Fibroblast of gingiva (primary cell): ENCODE data around the gene PPFIBP2.

Source experiments
- DNase-seq: peaks from one replicate; pipeline ENCODE4 v3.0.0-alpha.2; 2011; ENCODE audit warnings: low read depth

PPFIBP2 gene

DNA sequence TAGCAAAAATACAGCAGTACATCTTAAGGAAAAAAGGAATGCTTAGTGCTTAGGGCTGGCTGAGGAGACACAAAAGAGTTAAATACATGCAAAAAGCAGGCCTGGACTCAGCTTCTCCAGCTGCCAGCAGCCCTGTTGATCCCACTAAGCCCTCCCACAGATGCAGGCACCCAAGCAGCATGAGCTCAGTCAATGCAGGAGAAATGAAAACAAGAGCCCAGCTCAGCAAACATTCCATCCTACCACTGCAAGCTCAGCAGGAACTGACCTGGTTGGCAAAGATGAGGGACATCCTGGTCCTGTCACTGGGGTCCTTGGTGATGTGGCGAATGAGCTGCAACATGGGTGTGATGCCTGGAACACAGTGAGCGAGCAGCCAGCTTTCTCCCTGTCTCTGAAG lies 153.7 kb downstream of the PPFIBP2 start:
- DNase-seq = no peak

DNA sequence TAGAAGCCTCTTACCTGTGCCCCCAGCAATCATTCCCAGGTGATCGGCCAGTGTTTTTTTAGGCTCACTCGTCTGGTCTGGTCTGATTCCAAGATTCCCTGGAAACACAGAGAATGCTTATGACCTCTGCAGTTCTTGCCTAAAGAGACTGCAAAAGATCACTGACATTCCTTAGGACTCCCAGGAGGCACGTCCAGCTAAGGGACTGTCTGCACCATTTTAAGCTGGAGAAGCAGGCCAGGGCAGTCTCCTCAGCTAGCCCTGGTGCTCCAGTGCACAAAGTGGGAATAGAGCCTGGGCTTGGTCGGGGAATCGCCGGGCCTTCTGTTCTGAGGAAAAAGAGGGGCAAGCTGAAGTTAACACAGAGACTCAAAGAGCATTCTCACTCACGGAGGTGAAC lies 154.7 kb downstream of the PPFIBP2 start:
- DNase-seq = no peak

DNA sequence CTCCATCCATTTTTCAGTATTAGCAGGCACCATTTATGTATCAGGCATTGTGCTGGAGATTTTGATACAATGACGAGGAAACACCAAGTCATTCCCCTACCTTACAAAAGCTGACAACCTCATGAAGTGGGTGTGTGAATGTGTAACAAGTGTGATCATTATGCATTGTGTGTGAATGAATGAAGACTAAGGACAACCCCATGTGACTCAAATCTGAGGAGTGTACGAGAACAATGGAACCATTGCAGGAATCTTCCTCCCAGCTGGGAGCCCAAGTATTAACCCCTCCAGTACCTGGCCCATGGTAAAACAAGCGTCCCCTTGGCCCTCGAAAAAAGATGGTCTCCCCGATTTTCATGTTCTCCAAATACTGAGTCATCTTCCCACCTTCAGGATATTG lies 155.1 kb downstream of the PPFIBP2 start:
- no peak for DNase-seq

DNA sequence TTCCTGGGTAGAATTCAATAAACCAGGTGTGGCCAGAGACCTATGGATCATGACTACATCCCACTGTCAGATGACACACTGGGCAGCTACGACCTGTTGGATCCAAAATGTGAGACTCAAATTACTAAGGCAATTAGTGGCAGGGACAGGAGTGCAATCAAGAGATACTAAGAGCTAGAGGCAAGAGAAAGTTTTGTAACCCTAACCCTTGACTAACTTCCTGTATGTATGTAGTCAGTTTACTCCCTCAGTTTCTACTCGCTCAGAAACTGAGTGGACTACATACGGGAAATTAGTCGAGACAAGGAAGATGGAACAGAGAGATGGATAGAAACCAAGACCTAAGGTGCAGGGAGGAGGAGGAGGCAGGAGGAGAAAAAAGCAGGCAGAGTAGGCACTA lies 156.8 kb downstream of the PPFIBP2 start:
- DNase-seq = no peak

DNA sequence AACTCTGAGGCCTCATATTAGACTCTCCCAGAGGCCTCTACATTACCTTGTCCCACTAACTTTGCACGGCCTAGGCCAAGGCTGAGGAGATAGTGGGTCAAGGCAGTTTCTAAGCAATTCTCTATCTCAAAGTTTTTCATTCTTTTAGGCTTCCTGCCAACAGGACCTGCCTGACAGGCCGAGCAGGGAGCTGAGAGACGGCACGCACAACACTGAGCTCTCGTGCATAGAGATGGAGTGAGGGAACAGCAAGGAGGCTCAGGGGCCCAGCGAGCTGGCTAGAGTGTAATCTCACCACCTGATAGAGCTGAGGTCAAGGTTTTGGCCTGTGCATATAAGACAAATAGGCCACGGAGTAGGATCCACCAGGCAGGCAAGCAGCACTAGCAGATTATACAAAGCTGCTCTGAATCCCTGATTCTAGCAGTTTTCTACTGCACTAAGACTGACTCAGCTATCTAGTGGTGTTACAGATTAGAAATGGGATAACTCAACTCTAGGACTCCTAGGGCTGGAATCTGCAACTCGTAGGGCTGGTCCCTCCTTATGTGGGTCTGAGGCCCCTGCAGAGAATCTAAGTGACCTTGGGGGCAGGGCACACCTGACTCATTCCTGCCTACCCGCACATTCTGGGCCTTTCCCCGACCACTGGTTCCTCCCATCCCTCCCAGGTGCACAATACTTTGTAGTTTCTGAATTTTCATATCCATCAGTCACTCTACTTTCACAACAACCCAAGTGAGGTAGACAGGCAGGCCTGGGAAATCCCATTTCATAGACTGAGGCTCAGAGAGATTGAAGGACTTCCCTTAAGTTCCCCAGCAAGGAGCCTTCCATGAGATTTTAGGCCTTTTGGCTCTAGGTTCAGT lies 157.8 kb downstream of the PPFIBP2 start:
- DNase-seq = no peak

DNA sequence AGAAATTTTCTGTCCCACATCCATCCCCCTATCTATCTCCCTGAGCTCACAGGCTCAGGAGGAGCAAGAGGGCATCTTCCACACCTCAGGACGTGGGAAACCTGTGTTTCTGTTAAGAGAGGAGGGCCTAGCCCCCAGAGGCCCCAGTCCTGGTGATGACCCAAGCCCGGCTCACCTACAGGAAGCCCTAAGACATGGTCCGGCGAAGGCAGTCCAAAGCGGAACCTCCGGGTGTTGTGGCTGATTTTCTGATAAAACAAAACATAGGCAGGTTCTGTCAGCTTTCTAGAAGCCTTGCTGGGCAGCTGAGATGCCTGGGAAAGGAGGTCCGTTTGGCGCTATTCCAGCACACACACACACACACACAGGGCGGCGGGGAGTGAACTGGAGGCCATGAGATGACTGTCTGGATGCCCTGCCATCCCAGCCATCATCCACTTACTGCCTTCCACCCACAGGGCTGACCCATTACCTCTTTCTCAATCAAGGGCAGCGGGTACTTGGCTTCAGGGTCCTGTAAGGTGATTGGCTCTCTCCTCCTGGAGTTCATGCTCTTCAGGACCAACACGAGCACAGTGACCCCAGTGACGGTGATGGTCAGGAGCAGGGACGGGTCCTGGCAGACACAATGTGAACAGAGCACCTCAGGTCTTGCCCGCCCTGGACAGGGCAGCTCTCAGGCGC lies 158.6 kb downstream of the PPFIBP2 start:
- no peak for DNase-seq

DNA sequence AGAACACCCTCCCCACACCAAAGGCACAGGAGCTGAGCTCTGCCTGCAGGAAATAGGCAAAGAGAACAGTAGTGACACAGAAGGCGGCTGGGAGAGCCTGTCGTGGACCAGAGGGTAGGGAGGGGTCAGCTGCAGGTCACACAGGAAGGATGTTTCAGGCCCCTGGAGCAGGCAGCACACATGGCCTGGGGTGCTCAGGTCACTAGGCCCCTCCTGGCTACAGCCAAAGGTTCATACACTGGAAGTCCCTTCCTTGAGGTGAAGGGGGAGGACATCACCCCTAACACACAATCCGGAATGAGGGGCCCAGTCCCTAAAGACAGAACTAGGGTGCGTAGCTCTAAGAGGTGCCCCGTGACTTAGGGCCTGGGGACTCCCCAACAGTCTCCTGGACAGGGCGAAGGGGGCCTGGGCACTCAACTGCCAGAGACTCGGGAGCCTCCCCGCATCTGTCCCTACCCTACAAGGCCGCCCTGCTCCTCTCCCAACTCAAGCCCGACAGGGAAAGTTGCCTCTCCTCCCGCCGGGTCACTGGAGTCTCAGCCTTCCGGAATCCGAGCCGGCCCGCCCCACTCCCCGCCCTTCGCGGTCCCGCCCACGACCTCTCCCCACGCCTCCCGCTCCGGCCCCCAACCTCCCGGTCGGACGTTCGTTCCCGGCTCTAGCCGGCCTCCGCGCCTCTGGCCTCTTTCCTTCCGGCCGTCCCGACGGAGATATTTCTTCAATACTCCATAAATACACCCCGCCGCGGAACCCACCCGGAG lies 159.3 kb downstream of the PPFIBP2 start, which contains the start of gene CYB5R2:
CYB5R2 (minus strand) TSS at position 541 of the 764 bp plus-strand sequence. CDS start 675 bp downstream, outside the sequence.
- DNase-seq = peak; percentile 64

DNA sequence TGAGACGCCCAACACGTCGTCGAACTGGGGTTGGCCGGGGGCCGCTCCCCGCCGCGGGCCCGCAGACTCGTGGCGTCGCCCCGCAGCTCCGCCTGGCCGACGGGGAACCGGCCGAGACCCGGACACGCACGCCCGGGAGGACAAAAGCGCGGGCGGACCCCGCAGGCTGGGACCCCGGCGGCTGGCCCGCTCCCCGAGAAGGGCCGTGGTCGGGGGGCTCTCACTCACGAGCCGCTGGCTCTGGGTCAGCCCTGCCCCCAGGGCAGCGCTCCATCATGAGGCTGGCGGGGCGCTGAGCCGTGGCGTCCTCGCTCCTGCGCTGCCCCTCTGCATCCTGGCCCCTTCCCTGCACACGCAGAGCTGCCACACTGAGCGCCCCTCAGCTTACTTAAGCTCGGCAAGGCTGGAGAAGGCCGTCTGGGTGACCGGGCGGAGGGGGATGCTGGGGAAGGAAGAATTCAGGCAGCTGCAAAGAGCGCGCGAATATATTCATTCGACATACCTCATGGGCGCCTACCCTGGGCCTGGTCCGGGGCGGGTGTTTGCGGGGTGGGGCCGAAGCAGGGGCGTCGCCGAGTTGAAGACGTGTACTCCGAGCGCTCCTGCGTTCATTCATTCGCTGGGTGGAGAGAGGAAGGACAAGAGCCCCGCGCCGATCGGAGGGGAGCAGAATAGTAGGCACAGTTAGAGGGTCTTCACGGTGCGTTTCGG lies 160.1 kb downstream of the PPFIBP2 start:
- peak; percentile 9 for DNase-seq

DNA sequence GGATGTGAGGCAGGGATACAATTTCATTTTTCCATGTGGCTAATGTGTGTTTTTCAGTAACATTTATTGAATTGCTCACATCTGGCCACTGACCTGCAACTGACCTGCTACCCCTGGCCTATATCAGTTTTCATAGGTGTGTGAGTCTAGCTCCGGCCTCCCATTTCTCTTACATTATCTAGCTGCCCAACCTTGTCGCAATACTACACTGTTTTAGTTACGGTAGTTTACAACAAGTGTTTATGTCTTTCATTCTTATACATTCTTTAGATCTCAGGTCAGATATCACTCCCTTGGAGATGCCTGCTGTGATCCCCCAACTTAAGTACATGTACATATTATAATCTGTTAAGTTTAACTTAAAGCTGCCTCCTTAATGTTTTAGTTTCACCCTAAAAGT lies 161.8 kb downstream of the PPFIBP2 start:
- DNase-seq = no peak

DNA sequence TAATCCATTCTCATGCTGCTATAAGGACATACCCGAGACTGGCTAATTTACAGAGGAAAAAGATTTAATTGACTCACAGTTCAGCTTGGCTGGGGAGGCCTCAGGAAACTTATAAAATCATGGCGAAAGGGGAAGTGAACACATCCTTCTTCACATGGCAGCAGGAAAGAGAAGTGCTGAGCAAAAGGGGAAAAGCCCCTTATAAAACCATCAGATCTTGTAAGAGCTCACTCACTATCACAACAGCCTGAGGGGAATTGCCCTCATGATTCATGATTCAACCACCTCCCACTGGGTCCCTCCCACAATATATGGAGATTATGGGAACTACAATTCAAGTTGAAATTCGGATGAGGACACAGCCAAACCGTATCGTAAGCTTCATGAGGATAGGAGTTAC lies 163.3 kb downstream of the PPFIBP2 start:
- DNase-seq = no peak

DNA sequence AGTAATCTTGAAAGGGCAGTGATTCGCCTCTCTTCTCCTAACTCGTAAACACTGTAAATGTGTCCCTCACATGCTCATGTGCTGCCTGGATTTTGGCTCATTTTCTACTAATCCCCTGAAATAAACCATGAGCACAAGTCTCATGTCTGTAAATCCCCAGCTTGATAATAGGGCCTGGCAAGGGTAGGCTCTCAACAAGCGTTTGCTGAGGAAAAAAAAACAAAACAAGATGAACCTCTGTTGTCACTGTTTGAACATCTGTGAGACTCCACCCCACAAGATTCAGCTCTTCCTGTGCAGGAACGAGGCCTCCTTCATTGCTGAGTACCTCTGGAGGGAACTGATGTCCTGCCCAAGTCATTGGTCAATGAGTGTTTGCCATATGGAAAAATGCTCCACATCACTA lies 164.0 kb downstream of the PPFIBP2 start:
- DNase-seq = no peak

DNA sequence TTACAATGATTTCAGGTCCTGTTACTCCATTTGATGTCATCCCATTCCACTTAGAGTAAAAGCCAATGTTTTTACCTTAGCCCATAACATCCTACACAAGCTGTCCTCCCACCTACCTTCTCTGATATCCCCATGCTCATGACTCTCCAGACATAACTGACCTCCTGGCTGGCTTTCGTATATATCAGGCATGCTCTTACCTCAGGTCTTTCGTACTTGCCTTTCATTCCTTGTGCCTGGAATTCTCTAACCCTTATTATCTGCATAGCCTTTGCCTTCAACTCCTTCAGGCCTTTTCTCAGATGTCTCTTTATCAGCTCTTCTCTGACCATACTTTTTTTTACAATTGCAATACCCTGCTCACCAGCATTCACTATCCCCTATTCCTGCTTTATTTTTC lies 169.8 kb downstream of the PPFIBP2 start:
- no peak for DNase-seq

DNA sequence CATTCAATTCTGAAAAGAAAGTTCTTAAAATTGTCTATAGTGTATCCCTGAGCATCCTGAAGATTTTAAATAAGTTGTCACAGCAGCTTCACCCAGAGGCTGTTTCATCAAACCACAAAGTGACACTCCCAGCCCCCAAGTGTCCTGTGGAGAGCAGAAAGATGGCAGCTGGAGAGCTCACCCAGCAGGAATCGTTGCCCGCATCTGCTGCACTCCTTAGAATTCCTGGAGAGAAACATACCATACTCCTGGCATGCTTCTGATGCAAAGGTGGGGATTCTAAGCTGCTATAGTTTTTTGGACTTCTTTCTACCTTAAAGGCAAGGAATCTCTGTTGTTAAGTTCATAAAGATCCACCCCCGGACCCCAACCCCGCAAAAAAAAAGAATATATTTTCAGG lies 173.0 kb downstream of the PPFIBP2 start:
- no peak for DNase-seq

DNA sequence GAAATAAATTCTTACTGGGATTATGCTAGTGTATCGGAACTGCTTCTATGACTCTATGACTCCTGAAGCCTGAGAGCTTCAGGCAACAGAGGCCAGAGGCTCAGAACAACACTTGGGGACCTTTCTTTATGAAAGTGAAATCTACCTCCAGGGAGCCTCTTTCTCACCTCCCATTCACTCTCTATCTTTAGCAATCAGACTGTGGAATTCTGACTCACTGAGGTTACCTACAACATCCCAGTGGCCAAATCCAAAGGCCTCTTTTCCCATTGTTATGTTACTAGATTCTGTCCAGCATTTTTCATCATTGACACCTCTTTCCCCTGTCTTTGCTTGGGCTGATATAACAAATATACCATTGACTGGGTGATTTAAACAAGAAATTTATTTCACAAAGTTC lies 173.6 kb downstream of the PPFIBP2 start:
- DNase-seq = no peak

DNA sequence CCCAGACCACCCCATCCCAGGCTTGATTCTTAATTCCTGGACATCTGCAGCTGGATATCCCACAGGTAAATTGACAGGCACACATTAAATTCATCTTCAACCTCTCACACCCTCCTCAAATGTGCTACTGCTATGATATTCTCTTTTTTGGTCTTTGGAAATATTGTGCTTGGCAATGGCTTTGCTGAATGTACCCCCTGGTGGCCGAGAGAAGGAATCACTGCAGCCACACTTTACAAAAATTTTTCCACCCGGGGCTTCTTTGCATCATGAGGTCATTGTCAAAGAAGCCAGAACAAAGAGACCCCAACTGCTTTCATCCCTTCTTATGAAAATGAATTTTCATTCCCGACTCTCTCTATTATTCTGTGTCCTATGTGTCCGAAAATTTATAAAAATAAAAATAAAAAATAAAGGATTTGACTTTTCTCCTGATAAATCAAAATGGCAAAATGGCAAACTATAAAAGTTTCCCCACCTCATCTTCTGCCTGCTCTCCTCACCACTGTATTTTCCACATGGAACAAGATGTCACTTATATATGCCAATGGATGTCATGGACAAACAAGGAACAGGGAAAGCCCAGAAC lies 174.5 kb downstream of the PPFIBP2 start:
- peak; percentile 37 for DNase-seq

DNA sequence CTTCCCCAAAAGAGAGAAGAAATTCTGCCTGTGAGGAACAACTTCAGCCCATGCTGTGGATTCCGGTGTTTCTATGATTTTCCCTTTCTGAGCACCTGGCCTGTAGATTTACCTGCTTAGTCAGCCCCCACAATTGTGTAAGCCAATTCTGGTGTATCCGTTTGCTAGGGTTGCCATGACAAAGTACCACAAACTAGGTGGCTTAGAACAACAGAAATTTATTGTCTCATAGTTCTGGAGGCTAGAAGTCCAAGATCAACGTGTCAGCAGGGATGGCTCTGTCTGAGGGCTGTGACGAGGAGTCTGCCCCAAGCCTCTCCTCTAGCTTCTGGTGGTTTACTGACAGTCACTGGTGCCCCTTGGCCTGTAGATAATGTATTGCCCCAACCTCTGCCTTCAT lies 175.4 kb downstream of the PPFIBP2 start:
- DNase-seq = no peak

DNA sequence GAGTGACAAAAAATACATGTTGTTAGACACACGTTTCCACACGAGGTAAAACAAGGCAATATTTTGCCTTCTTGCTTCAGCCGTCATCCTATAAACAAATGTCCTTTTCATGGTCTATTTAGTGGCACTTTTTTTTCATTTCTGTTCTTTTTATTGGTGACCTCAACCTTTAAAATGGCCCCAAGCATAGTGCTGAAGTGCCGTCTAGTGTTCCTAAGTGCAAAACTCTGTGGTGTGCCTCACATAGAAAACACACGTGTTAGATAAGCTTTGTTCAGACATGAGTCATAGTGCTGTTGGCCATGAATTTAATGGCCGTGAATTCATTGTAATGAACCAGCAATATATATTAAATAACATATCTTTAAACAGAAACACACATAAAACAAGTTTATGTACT lies 176.8 kb downstream of the PPFIBP2 start:
- peak; percentile 21 for DNase-seq

DNA sequence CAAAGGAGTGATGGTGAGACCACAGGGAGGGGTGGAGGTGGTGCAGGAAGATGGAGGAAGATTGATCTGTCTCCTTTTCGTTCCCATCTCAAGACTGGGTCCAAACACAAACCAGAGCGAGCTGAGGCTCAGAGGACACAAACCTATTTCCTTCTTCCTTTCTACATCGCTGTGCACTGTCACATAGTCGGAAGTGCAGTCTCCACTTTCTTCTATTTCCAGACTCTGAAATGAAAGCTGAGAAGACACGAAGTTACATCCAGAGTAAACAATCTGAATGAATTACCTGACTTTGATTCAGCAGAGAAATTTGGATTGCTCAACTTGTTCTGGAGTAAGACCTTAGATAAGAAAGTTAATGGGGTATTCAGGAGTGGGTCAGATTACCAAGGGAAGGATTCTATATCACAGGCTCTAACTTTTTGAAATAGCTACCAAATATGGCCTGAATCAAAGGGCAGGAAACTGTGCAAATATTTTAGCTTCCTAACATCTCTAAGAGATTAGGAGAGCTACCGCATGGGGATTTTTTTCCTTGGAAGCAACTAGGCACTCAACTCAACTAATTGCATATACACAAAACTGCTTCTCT lies 178.1 kb downstream of the PPFIBP2 start:
- DNase-seq = no peak

DNA sequence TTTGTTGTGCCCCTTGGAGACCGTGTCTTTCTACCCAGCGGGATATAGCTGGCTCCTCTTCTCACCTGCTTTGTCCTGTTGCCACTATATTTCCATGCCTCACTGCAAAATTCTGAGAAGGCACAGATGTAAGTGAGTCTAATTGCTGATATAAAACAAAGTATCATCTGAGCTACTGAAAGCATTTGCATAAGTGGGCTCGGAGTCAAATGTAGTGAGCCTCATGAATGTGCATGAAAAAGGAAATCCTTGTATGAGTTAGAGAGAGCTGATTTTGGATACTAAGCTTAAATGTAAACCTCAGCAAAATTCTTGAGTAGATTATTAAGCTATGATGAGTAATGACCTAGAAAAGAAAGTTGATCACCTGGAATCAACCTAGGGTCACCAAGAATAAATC lies 178.6 kb downstream of the PPFIBP2 start:
- DNase-seq = no peak

DNA sequence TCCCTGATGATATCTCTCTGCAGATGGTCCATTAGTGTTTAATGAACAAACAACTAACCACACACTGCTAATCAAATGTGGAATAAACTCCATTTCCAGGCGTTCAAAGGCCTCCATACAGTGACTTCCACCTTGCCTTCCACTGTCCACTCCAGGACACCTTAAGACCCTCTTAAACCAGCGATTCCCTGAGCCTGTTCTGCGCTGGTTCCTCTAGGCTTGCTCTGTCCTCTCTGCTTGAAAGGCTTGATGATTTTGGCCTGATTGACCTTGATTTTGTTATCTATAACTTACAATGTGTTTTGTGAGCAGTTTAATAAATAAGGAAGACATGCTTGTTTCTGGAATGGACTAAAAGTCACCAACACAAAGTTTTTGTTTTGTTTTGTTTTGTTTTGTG lies 180.4 kb downstream of the PPFIBP2 start:
- no peak for DNase-seq

DNA sequence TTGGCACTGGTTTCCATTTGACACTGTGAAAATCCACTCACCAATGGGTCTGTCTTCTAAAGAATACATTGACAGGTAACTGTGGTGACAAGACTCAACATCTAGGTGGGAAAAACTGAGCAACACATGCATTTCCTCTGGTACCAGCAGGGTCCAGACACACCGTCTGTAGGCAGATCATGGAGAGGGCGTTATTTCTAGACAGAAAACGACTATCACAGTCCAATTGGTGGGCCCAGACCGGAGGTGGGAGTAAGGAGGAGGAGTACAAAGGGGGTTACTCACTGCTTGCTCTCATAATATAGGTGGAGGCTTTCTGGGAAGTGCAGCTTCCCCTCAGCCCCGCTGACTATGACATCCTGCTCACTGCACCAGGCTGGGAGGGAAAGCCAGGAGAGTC lies 182.6 kb downstream of the PPFIBP2 start:
- no peak for DNase-seq
